Fibroblast of pulmonary artery (primary cell): ENCODE measurements around the gene PLEKHB1.

Experiments used
- DNase-seq: peaks from one replicate; pipeline ENCODE4 v3.0.0-alpha.2; 2010; ENCODE audit warnings: low read depth
- H3K4me3 ChIP-seq: replicated peaks from 2 replicates; pipeline ENCODE4 v1.5.1; 2011; ENCODE audit warnings: low read depth, mild to moderate bottlenecking, control low read depth, low read length, moderate library complexity
- CTCF ChIP-seq: IDR thresholded peaks from 2 replicates; pipeline ENCODE4 v1.5.1; 2011; ENCODE audit warnings: mild to moderate bottlenecking, control low read depth, low read length, inconsistent platforms; ENCODE audit errors: missing control alignments

PLEKHB1 gene

DNA sequence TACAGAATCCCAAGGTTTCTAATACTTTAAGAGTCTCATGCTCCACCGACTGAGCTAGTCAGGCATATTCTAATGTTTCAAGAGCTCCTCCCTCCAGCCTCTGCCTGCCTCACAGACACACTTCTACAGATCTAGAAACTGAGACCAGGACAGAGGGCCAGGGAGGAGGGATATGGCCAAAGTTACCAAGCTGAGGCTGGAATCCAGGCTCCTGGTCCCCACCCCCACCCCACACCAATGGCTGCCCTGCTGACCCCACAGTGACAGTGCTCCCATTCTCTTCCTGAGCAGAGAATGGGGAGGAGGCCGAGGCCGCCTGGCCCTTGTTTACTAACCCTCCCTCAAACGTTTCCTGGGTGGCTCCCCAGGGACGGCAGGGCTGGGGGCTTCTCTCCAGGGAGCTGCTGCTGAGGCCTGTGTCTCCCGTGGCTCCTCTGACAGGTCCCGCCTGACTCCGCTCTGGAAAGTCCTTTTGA lies 2.2 kb downstream of the PLEKHB1 start:
- no peak for DNase-seq
- H3K4me3 ChIP-seq, result no peak overlapping the region
- TF ChIP-seq CTCF, result no peak

- TF ChIP-seq CTCF, result no peak
- DNase-seq, result no peak
- no peak overlapping the region for H3K4me3 ChIP-seq
Observed at GRCh38 chr11:73649206-73649605, 2.8 kb downstream of the PLEKHB1 start.

DNA sequence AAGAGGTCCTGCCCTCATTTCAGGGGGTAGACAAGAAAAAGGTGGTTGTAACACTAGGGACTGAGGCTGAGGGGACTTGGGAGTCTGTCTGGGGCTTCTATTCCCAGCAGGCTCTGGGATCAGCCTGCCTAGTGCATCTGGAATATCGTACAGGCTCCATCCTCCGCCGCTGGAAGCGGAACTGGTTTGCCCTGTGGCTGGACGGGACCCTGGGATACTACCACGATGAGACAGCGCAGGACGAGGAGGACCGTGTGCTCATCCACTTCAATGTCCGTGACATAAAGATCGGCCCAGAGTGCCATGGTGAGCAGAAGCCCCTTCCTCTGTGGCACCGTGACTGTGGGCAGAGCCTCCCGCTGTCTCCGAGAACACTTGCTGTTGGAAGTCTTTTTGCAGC lies 4.0 kb downstream of the PLEKHB1 start:
- H3K4me3 ChIP-seq, result no peak overlapping the region
- TF ChIP-seq CTCF, result no peak
- DNase-seq, result no peak

GRCh38 chr11:73651252-73651651 lies 4.9 kb downstream of the PLEKHB1 start:
- no peak for DNase-seq
- no peak overlapping the region for H3K4me3 ChIP-seq
- TF ChIP-seq CTCF, result no peak

DNA sequence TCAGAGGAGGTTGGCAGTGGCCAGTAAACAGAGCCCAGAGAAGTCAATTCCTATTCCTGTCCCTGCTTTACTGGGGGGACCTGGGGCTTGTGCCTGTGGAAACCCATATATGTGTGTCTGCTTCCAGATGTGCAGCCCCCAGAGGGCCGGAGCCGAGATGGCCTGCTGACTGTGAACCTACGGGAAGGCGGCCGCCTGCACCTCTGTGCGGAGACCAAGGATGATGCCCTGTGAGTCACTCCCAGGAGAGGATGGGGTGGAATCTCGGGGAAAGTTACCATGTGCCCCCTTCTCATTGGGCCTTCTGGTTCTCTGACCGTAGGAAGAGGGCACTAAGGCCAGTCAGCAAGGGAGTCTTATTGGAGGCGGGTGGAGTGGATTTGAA lies 5.3 kb downstream of the PLEKHB1 start:
- no peak for TF ChIP-seq CTCF
- H3K4me3 ChIP-seq, result no peak overlapping the region
- no peak for DNase-seq

GRCh38 chr11:73652046-73652730 lies 5.8 kb downstream of the PLEKHB1 start:
- TF ChIP-seq CTCF, result no peak
- peak; percentile 47 for DNase-seq
- H3K4me3 ChIP-seq, result no peak overlapping the region
